Measurements from ENCODE around the gene RILPL2.

Gene RILPL2

DNA sequence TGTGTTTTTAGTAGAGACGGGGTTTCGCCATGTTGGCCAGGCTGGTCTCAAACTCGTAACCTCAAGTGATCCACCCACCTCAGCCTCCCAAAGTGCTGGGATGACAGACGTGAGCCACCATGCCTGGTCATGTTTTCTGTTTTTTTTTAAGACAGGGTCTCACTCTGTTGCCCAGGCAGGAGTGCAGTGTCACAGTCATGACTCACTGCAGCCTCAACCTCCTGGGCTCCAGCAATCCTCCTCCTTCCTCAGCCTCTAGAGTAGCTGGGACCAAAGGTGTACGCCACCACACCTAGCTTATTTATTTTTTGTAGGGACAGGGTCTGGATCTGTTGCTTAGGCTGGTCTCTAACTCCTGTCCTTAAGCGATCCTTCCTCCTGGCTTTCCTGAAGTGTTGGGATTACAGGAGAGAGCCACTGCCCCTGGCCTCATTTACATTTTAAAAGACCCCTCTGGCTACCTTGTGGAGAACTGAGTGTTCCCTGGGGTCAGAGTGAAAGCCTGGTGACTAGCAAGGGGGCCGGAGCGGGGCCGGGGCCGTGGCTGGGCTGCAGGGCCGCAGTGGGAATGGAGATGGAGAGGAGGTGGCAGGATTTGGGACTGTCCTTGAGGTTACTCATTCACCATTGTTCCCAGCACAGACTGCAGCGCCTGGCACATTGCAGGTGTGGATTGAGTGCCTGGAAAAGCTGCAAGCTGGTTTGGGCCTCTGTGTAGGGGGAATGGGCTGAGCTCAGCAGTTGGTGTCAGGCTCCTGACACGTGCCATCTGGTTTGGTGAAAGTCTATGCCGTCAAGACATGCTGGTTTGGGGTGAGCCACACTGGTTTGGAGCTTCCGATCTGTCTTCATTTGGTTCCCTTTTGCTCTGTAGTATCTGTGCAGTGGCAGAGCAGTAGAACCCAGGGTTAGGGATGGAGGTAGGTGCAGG lies 34.5 kb downstream of the RILPL2 start:
- in situ Hi-C loops (cut with MboI; ENCODE audit: low sequenced_read_pairs, unreplicated experiment): no loop called here

DNA sequence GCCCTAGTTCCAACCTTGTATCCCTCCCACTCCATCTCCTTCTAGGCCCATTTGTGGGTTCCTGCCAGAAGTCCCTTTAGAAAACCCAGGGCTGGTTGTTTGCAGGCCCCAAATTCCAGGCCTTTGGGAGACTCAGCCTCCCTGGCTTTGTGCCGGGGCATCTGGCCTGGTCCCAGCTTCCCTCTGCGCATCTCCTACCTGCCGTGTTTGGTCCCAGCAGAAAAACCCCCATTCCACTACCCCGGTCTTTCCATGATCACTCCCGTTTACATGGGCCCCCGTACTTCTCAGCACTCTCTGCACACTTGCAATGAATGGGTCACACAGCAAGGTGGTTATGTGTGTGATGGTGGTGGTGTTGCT lies 37.2 kb downstream of the RILPL2 start:
- in situ Hi-C loops (cut with MboI; ENCODE audit: low sequenced_read_pairs, unreplicated experiment): no loop called here
- no peak for TF ChIP-seq CTCF (IDR thresholded peaks at IDR 0.05; ENCODE audit: borderline replicate concordance, control extremely low read depth, extremely low read depth, insufficient read depth, missing control alignments)
- no peak for DNase-seq (ENCODE audit: low spot score)

More for the DNA sequence above, 34.5 kb downstream of the RILPL2 start:
- TF ChIP-seq CTCF (IDR thresholded peaks at IDR 0.05; ENCODE audit: borderline replicate concordance, control extremely low read depth, extremely low read depth, insufficient read depth, missing control alignments): no peak
- DNase-seq (ENCODE audit: low spot score): no peak

DNA sequence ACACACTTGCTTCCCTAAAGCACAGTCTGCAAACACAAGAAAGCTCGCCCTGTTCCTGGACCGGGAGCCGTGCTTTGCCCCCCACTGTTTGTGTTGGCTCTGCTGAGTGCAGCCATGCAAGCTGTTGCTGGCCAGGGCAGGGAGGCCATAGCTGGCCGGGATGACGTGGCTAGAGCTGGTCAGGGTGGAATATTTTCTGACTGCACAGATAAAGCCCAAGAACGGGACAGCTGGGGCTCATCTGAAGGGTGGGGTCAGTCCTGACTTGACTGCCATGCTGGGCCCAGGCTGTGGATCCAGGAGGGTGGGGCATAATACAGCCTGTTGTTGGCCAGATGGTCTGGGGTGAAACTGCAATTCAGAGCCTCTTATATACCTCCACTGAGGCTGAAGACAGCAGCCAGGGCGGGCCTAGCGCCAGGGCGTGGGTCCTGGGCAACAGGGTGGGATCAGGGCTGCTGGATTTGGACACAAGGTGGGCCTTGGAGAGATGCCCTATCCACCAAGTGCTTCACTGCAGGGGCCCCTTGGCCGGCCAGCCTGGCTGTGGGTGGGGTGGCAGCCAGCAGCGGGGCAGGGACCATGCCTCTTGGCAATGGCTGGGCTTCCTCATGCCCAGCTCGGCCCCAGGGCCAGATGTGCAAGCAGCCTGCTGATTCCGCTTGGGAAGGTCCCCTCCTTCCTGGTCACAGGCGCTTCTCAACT lies 37.8 kb downstream of the RILPL2 start:
- in situ Hi-C loops (cut with MboI; ENCODE audit: low sequenced_read_pairs, unreplicated experiment): no loop called here
- no peak for TF ChIP-seq CTCF (IDR thresholded peaks at IDR 0.05; ENCODE audit: borderline replicate concordance, control extremely low read depth, extremely low read depth, insufficient read depth, missing control alignments)
- no peak for DNase-seq (ENCODE audit: low spot score)

GRCh38 chr12:123398177-123398549 lies 38.3 kb downstream of the RILPL2 start:
- no peak for DNase-seq (ENCODE audit: low spot score)
- no peak for TF ChIP-seq CTCF (IDR thresholded peaks at IDR 0.05; ENCODE audit: borderline replicate concordance, control extremely low read depth, extremely low read depth, insufficient read depth, missing control alignments)
- in situ Hi-C loops (cut with MboI; ENCODE audit: low sequenced_read_pairs, unreplicated experiment): no loop called here

DNA sequence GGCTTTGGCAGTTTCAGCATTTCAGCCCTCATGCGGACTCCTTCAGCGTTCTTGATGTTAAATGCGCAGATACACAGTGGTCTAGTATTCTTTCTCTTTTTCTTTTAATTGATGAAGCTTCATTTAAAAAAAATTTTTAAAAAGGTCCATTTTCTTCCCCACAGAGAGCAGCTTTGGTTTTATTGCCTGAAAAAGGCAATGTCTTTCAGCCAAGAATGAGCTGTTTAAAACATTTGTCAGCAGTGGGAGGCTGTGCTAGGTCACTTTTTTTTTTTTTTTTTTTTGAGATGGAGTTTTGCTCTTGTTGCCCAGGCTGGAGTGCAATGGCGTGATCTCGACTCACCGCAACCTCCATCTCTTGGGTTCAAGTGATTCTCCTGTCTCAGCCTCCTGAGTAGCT lies 39.1 kb downstream of the RILPL2 start:
- no peak for TF ChIP-seq CTCF (IDR thresholded peaks at IDR 0.05; ENCODE audit: borderline replicate concordance, control extremely low read depth, extremely low read depth, insufficient read depth, missing control alignments)
- no peak for DNase-seq (ENCODE audit: low spot score)
- in situ Hi-C loops (cut with MboI; ENCODE audit: low sequenced_read_pairs, unreplicated experiment): no loop called here

GRCh38 chr12:123396954-123397353 lies 39.5 kb downstream of the RILPL2 start:
- no peak for DNase-seq (ENCODE audit: low spot score)
- no peak for TF ChIP-seq CTCF (IDR thresholded peaks at IDR 0.05; ENCODE audit: borderline replicate concordance, control extremely low read depth, extremely low read depth, insufficient read depth, missing control alignments)
- in situ Hi-C loops (cut with MboI; ENCODE audit: low sequenced_read_pairs, unreplicated experiment): no loop called here

Data from GM13976 (cell line).